ENCODE data around the gene EIF2AK3. TPM values are rescaled to one million over a fixed set of nuclear protein-coding genes. Genes with fewer than 3 reads are reported as not detected.

EIF2AK3 gene
- polyA plus RNA-seq, 1 experiment, result 16.3 TPM

DNA sequence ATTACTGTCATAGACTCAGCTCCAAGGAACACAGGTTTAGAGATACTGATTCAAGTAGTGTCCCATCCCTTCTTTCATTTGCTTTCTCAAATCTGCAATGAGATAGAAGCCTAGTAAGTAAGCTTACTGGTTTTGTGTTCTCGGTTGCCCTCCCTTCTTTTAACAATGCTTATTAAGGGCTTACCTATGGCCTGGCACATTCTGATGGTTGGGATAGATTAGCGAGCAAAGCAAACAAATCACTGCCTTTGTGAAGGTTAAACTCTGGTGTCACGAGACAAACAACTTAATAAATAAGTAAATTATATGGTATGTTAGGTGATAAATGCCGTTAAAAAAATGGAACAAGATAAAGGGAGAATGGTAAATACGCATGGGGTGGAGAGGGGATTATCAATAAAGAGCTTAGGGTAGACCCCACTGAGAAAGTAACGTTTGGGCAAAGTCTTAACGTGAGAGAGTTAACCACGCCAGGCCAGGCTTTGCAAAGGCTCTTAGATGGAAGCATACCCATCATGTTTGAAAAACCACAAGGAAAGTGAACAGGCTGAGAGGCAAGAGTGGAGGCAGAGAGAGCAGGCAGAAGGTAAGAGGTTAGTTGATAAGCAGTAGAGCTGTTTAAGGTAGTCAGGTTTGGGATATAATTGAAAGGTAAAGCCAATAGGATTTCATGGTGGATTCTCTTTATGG lies 31.0 kb downstream of the EIF2AK3 start:
- TF ChIP-seq CTCF (IDR thresholded peaks at IDR 0.05; ENCODE audit: low read depth, low read length), result no peak
- no peak for DNase-seq (ENCODE audit: low read depth, low spot score)
- Histone ChIP-seq H3K27ac (ENCODE audit: low read depth, low read length) (no peak overlapping the region), H3K4me3 (ENCODE audit: low read depth, low read length) (no peak overlapping the region), H3K27me3 (ENCODE audit: control insufficient read depth, insufficient read depth, low read length) (no peaks in the 10 kb centered on the region), H3K9me3 (ENCODE audit: control insufficient read depth, insufficient read depth, low read length) (no peaks in the 10 kb centered on the region)
- ChIA-PET POLR2A (no interaction called here), CTCF (interaction anchor here (10.5 kb wide), 1 partner anchor 74 kb away, joined by 294 read pairs; no protein-coding TSS in a partner anchor)

DNA sequence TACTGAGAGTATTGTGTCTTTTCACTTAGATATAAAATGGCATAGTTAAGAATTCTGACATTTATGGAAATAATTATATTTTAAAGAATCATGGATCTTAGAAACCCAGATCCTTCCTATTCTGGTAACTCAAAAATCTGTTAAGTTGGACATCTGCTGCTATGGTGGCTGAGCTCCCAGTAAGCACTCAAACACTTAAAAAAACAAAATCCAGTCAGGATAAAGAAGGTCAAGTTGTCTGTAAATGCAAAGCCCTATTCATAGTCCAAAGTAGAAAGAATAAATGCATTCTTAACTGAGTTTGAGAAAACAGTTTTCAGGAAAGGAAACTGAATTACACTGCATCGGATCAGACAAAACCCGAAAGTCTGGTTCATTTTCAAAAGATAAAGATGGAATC lies 35.6 kb downstream of the EIF2AK3 start:
- no peak for DNase-seq (ENCODE audit: low read depth, low spot score)
- Histone ChIP-seq H3K27ac (ENCODE audit: low read depth, low read length) (no peak overlapping the region), H3K4me3 (ENCODE audit: low read depth, low read length) (no peak overlapping the region), H3K27me3 (ENCODE audit: control insufficient read depth, insufficient read depth, low read length) (no peaks in the 10 kb centered on the region), H3K9me3 (ENCODE audit: control insufficient read depth, insufficient read depth, low read length) (no peaks in the 10 kb centered on the region)
- ChIA-PET POLR2A (no interaction called here), CTCF (interaction anchor here (1.0 to 10.5 kb wide), 12 partner anchors 8 to 89 kb away, joined by 3 to 294 read pairs (median 8); no protein-coding TSS in a partner anchor)
- TF ChIP-seq CTCF (IDR thresholded peaks at IDR 0.05; ENCODE audit: low read depth, low read length), result no peak

DNA sequence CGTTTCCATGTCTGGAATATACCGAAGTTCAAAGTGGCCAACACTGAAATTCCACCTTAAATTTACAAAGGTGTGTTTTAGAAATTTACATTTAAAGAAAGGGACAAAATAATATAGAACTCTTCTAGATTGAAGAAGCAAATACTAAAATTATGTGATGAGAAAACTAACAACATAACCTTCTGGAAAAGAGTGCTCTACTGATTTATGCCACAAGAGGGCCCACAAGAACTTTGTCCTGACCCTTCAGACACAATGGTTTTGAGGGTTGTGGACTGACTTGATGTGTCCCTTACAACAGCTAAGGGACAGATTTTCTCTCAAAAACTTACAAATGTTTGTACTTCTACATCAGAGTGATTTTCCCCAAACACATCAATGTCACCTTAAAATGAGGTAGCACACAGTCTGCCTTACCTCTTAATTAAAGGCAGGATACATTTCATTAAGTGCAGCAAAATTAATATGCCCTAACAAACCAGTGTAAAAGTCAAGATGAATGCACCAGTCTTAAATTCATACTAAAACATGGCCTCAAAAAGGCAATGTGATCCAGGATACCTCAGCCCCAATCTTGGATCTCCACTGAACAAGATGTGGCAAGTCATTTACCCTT lies 36.2 kb downstream of the EIF2AK3 start:
- DNase-seq (ENCODE audit: low read depth, low spot score), result peak; percentile 37
- H3K27ac ChIP-seq (ENCODE audit: low read depth, low read length), result no peak overlapping the region
- no peak overlapping the region for H3K4me3 ChIP-seq (ENCODE audit: low read depth, low read length)
- H3K27me3 ChIP-seq (ENCODE audit: control insufficient read depth, insufficient read depth, low read length), result no peaks in the 10 kb centered on the region
- TF ChIP-seq CTCF (IDR thresholded peaks at IDR 0.05; ENCODE audit: low read depth, low read length), result peak; percentile 85
- POLR2A ChIA-PET, result interaction anchor here (1.2 kb wide), 1 partner anchor 79 kb away, joined by 3 read pairs; no protein-coding TSS in a partner anchor
- CTCF ChIA-PET, result interaction anchor here (0.6 to 10.5 kb wide), 24 partner anchors 9 to 105 kb away, joined by 3 to 294 read pairs (median 4); no protein-coding TSS in a partner anchor
- H3K9me3 ChIP-seq (ENCODE audit: control insufficient read depth, insufficient read depth, low read length), result no peaks in the 10 kb centered on the region

DNA sequence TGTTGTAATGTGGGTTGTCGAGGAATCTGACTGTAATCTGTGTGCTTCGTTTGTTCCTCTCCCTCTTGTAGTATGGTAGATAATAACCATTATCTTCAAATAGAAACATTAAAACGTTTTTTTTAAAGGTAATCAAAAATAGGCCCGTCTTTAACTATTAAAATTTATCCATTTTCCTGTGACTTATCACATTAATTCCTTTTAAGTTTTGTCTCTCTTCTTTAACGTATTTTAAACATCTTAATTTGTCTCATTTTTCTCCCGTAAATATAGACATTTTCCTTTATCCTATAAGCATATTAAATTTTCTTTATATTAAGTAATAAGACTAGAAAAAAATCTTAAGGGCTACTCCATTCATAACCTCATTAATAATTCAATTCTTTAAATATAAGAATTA lies 41.3 kb downstream of the EIF2AK3 start:
- no peak for DNase-seq (ENCODE audit: low read depth, low spot score)
- no peaks in the 10 kb centered on the region for H3K9me3 ChIP-seq (ENCODE audit: control insufficient read depth, insufficient read depth, low read length)
- no peaks in the 10 kb centered on the region for H3K27me3 ChIP-seq (ENCODE audit: control insufficient read depth, insufficient read depth, low read length)
- ChIA-PET POLR2A (no interaction called here), CTCF (interaction anchor here (0.6 to 1.8 kb wide), 4 partner anchors 19 to 247 kb away, joined by 3 to 9 read pairs (median 4); no protein-coding TSS in a partner anchor)
- no peak for TF ChIP-seq CTCF (IDR thresholded peaks at IDR 0.05; ENCODE audit: low read depth, low read length)
- H3K27ac ChIP-seq (ENCODE audit: low read depth, low read length), result no peak overlapping the region
- no peak overlapping the region for H3K4me3 ChIP-seq (ENCODE audit: low read depth, low read length)

GRCh38 chr2:88582030-88582429 lies 45.2 kb downstream of the EIF2AK3 start:
- ChIA-PET CTCF (interaction anchor here (1.3 to 3.6 kb wide), 4 partner anchors 9 to 89 kb away, joined by 5 to 21 read pairs (median 8); no protein-coding TSS in a partner anchor), POLR2A (no interaction called here)
- Histone ChIP-seq H3K9me3 (ENCODE audit: control insufficient read depth, insufficient read depth, low read length) (no peaks in the 10 kb centered on the region), H3K4me3 (ENCODE audit: low read depth, low read length) (no peak overlapping the region), H3K27ac (ENCODE audit: low read depth, low read length) (no peak overlapping the region), H3K27me3 (ENCODE audit: control insufficient read depth, insufficient read depth, low read length) (no peaks in the 10 kb centered on the region)
- no peak for TF ChIP-seq CTCF (IDR thresholded peaks at IDR 0.05; ENCODE audit: low read depth, low read length)
- DNase-seq (ENCODE audit: low read depth, low spot score), result no peak
